Spleen (tissue), 7 donors: ENCODE results near the gene HSP90AB1.

ENCODE experiments used
- POLR2A ChIP-seq, 3 donors: fragments of 450-650 bp; IDR thresholded peaks; one replicate each; pipeline ENCODE4 v1.5.1; 2017; ENCODE audit warnings: antibody characterized with exemption in 3 of 3, mild to moderate bottlenecking in 1 of 3
- POLR2AphosphoS5 ChIP-seq, 3 donors: sonication (generic); formaldehyde crosslinking; IDR thresholded peaks; one replicate each; pipeline ENCODE4 v1.5.1; 2017; ENCODE audit warnings: antibody characterized with exemption in 3 of 3
- TF ChIP-seq, protein P1 (sequence below), 11 experiments: fragments of 200-600 bp in 7 of 11; fragments of 450-650 bp in 4 of 11; sonication (generic) in 4 of 11; IDR thresholded peaks in 8 of 11; conservative IDR thresholded peaks in 3 of 11; 1 replicate in 7 of 11; 2 replicates in 4 of 11; pipeline versions ENCODE4 v1.4.0 to v1.8.0; 2016 to 2021; ENCODE audit warnings: antibody characterized with exemption in 11 of 11, inconsistent platforms in 4 of 11, mild to moderate bottlenecking in 1 of 11
- donor health status: DM: no; HTN: no; CAD: no; lungs with moderate emphysema.
- donor health status: DM: no; HTN: no; CAD: no.
- donor health status: DM: no; HTN: no; CAD: no.

DNA sequence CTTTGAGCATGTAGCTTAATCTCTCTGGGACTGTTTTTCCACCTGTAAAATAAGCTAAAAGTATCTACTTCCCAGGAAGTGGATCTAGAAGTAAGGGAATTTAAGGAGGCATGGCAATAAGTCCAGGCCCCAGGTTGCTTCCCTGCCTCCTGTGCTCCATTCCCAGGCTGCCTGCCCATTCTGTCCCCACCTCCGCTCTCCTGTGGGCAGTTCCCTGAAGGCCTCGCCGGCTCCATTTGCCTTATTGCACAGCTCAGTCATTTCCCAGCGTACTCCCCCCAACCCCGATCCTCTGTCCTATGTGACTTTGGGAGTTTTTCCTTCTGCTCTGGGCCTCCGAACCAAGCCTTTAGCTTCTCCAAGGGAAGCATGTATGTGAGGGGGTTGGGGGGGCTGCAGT is 18.9 kb upstream of the HSP90AB1 start:
- TF ChIP-seq, protein P1, sequence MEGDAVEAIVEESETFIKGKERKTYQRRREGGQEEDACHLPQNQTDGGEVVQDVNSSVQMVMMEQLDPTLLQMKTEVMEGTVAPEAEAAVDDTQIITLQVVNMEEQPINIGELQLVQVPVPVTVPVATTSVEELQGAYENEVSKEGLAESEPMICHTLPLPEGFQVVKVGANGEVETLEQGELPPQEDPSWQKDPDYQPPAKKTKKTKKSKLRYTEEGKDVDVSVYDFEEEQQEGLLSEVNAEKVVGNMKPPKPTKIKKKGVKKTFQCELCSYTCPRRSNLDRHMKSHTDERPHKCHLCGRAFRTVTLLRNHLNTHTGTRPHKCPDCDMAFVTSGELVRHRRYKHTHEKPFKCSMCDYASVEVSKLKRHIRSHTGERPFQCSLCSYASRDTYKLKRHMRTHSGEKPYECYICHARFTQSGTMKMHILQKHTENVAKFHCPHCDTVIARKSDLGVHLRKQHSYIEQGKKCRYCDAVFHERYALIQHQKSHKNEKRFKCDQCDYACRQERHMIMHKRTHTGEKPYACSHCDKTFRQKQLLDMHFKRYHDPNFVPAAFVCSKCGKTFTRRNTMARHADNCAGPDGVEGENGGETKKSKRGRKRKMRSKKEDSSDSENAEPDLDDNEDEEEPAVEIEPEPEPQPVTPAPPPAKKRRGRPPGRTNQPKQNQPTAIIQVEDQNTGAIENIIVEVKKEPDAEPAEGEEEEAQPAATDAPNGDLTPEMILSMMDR (IDR thresholded peaks at IDR 0.05 in 8 of 11, conservative IDR thresholded peaks at IDR 0.05 in 3 of 11) = no peak
- TF ChIP-seq POLR2AphosphoS5 (IDR thresholded peaks at IDR 0.05) = no peak
- no peak for TF ChIP-seq POLR2A (IDR thresholded peaks at IDR 0.05)
